Keratinocyte (primary cell): ENCODE results near the gene LAMA2.

Experiments
- CTCF ChIP-seq, 3 experiments: IDR thresholded peaks in 1 of 3; conservative IDR thresholded peaks in 1 of 3; optimal IDR thresholded peaks in 1 of 3; 2 replicates in 2 of 3; 3 replicates in 1 of 3; pipeline versions ENCODE3 to v1.5.1; 2011; ENCODE audit warnings: low read length in 3 of 3, mild to moderate bottlenecking in 3 of 3, moderate library complexity in 2 of 3, control low read depth in 1 of 3, inconsistent platforms in 1 of 3; ENCODE audit not compliant: insufficient read depth in 2 of 3; ENCODE audit errors: extremely low read depth in 1 of 3
- EZH2 ChIP-seq: IDR thresholded peaks from one replicate; pipeline ENCODE4 v1.6.1; 2012; ENCODE audit warnings: inconsistent platforms, mild to moderate bottlenecking, low read length, moderate library complexity

GRCh38 chr6:129490521-129491255, 607.8 kb downstream of the LAMA2 start:
- no peak for TF ChIP-seq CTCF (optimal IDR thresholded peaks at IDR 0.05 in 1 of 3, IDR thresholded peaks at IDR 0.05 in 1 of 3, conservative IDR thresholded peaks at IDR 0.05 in 1 of 3; ENCODE audit: extremely low read depth in 1 of 3, insufficient read depth in 2 of 3, low read length in 3 of 3)
- TF ChIP-seq EZH2 = no peak
